ENCODE measurements around the gene BAZ2A. TPM values are rescaled to one million over a fixed set of nuclear protein-coding genes. Genes with fewer than 3 reads are reported as not detected.

BAZ2A gene
- total and polyA plus RNA-seq, 2 experiments from 2014 or later, result 109 to 111 TPM

DNA sequence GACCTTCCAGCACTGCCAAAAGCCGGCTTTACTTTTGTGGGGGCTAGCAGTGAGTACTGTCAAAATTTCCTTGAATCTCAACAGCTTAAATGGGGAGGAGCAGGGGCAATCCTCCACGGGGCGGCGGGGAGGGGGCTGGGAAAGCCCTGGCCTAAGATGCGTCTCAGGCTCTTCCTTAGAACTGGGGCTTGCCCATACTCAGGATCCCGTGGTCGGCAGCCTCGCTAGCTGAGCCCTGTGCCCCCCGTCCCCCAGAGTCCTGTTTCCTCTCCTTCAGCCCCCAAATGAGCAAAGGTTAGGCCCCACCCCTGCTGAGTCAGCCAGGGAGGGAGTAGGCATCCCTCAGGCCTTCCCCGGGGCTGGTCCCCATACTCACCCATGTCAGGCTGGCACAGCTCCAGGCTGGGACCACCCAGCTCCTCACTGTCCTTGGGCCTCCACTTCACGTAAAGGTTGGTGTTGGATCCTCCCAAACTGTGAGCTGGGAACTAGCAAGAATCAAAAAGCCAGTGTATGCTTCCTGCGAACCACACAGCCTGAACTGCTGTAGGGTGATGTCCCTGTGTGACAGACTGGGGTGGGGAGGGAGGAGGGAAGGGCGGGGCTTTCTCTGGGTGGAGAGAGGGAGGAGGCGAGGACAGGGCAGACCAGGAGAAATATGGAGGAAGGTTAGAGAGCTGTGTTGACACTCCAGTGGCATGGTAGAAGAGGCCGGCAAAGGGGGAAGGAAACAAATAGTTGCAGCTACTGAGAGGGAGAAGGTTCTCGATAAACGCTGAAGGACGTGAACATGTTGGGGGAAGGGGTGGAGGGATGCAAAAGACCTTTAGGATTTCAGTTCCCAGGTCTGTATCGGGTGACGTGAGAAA lies 5.9 kb upstream of the BAZ2A start:
- H3K4me3 Mint-ChIP-seq, result peak overlapping the region; percentile 99
- H3K79me2 ChIP-seq (replicated peaks; ENCODE audit: insufficient read depth), result peaks cover 10% of the 10 kb centered on the region
- peak; percentile 81 for DNase-seq (ENCODE audit: low spot score)

More for the DNA sequence above, 5.9 kb upstream of the BAZ2A start:
- H4K20me1 ChIP-seq (replicated peaks; ENCODE audit: insufficient read depth), result peaks cover 5% of the 10 kb centered on the region
- ATAC-seq, result peak; percentile 47
- H3K27me3 ChIP-seq (ENCODE audit: insufficient read depth), result no peaks in the 10 kb centered on the region
- H3K9me2 ChIP-seq (ENCODE audit: insufficient read depth), result no peaks in the 10 kb centered on the region
- H3K27ac ChIP-seq (ENCODE audit: low read depth), result peak overlapping the region; percentile 45
- TF ChIP-seq POLR2AphosphoS5 (IDR thresholded peaks at IDR 0.05; ENCODE audit: low read depth) (peak; percentile 27), EZH2phosphoT487 (IDR thresholded peaks at IDR 0.05; ENCODE audit: unreplicated experiment) (no peak), ZNF331 (CRISPR knock-in tag; IDR thresholded peaks at IDR 0.05; ENCODE audit: low read depth) (no peak)
- TF ChIP-seq, protein P1, sequence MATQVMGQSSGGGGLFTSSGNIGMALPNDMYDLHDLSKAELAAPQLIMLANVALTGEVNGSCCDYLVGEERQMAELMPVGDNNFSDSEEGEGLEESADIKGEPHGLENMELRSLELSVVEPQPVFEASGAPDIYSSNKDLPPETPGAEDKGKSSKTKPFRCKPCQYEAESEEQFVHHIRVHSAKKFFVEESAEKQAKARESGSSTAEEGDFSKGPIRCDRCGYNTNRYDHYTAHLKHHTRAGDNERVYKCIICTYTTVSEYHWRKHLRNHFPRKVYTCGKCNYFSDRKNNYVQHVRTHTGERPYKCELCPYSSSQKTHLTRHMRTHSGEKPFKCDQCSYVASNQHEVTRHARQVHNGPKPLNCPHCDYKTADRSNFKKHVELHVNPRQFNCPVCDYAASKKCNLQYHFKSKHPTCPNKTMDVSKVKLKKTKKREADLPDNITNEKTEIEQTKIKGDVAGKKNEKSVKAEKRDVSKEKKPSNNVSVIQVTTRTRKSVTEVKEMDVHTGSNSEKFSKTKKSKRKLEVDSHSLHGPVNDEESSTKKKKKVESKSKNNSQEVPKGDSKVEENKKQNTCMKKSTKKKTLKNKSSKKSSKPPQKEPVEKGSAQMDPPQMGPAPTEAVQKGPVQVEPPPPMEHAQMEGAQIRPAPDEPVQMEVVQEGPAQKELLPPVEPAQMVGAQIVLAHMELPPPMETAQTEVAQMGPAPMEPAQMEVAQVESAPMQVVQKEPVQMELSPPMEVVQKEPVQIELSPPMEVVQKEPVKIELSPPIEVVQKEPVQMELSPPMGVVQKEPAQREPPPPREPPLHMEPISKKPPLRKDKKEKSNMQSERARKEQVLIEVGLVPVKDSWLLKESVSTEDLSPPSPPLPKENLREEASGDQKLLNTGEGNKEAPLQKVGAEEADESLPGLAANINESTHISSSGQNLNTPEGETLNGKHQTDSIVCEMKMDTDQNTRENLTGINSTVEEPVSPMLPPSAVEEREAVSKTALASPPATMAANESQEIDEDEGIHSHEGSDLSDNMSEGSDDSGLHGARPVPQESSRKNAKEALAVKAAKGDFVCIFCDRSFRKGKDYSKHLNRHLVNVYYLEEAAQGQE (IDR thresholded peaks at IDR 0.05; ENCODE audit: unreplicated experiment), result no peak
- TF ChIP-seq, protein P2, sequence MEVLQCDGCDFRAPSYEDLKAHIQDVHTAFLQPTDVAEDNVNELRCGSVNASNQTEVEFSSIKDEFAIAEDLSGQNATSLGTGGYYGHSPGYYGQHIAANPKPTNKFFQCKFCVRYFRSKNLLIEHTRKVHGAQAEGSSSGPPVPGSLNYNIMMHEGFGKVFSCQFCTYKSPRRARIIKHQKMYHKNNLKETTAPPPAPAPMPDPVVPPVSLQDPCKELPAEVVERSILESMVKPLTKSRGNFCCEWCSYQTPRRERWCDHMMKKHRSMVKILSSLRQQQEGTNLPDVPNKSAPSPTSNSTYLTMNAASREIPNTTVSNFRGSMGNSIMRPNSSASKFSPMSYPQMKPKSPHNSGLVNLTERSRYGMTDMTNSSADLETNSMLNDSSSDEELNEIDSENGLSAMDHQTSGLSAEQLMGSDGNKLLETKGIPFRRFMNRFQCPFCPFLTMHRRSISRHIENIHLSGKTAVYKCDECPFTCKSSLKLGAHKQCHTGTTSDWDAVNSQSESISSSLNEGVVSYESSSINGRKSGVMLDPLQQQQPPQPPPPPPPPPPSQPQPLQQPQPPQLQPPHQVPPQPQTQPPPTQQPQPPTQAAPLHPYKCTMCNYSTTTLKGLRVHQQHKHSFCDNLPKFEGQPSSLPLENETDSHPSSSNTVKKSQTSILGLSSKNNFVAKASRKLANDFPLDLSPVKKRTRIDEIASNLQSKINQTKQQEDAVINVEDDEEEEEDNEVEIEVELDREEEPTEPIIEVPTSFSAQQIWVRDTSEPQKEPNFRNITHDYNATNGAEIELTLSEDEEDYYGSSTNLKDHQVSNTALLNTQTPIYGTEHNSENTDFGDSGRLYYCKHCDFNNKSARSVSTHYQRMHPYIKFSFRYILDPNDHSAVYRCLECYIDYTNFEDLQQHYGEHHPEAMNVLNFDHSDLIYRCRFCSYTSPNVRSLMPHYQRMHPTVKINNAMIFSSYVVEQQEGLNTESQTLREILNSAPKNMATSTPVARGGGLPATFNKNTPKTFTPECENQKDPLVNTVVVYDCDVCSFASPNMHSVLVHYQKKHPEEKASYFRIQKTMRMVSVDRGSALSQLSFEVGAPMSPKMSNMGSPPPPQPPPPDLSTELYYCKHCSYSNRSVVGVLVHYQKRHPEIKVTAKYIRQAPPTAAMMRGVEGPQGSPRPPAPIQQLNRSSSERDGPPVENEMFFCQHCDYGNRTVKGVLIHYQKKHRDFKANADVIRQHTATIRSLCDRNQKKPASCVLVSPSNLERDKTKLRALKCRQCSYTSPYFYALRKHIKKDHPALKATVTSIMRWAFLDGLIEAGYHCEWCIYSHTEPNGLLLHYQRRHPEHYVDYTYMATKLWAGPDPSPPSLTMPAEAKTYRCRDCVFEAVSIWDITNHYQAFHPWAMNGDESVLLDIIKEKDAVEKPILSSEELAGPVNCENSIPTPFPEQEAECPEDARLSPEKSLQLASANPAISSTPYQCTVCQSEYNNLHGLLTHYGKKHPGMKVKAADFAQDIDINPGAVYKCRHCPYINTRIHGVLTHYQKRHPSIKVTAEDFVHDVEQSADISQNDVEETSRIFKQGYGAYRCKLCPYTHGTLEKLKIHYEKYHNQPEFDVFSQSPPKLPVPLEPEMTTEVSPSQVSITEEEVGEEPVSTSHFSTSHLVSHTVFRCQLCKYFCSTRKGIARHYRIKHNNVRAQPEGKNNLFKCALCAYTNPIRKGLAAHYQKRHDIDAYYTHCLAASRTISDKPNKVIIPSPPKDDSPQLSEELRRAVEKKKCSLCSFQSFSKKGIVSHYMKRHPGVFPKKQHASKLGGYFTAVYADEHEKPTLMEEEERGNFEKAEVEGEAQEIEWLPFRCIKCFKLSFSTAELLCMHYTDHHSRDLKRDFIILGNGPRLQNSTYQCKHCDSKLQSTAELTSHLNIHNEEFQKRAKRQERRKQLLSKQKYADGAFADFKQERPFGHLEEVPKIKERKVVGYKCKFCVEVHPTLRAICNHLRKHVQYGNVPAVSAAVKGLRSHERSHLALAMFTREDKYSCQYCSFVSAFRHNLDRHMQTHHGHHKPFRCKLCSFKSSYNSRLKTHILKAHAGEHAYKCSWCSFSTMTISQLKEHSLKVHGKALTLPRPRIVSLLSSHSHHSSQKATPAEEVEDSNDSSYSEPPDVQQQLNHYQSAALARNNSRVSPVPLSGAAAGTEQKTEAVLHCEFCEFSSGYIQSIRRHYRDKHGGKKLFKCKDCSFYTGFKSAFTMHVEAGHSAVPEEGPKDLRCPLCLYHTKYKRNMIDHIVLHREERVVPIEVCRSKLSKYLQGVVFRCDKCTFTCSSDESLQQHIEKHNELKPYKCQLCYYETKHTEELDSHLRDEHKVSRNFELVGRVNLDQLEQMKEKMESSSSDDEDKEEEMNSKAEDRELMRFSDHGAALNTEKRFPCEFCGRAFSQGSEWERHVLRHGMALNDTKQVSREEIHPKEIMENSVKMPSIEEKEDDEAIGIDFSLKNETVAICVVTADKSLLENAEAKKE (CRISPR knock-in tag; IDR thresholded peaks at IDR 0.05), result no peak
- H3K4me1 Mint-ChIP-seq, result peaks cover 54% of the 10 kb centered on the region
- H3K36me3 Mint-ChIP-seq (ENCODE audit: low read depth), result peaks cover 39% of the 10 kb centered on the region
- H3K27ac Mint-ChIP-seq, result peak overlapping the region; percentile 93
- peak overlapping the region; percentile 70 for H3K4me3 ChIP-seq
- H3K36me3 ChIP-seq (ENCODE audit: insufficient read depth), result peaks cover 32% of the 10 kb centered on the region
- H3K27me3 Mint-ChIP-seq (ENCODE audit: insufficient read depth, low read depth, poor library complexity), result peaks cover 26% of the 10 kb centered on the region
- H3F3A ChIP-seq (replicated peaks; ENCODE audit: low read depth), result peaks cover 39% of the 10 kb centered on the region
- no peak overlapping the region for H2AFZ ChIP-seq
- H3K4me2 ChIP-seq, result peak overlapping the region; percentile 99
- peaks cover 32% of the 10 kb centered on the region for H3K4me1 ChIP-seq (ENCODE audit: insufficient read depth)
- no peaks in the 10 kb centered on the region; the same call in 2 of the 3 replicates for H3K9me3 Mint-ChIP-seq
